Cardiac fibroblast (primary cell): ENCODE measurements around the gene AFF3.

Experiments used
- DNase-seq, 2 donors: peaks; one replicate each; pipeline versions ENCODE4 v3.0.0 to v3.0.0-alpha.2; 2010; ENCODE audit warnings: low read depth in 2 of 2
- H3K4me3 ChIP-seq, 2 donors: replicated peaks in 1 of 2; 1 replicate in 1 of 2; 2 replicates in 1 of 2; pipeline ENCODE4 v1.5.1; 2011; ENCODE audit warnings: low read depth in 2 of 2, low read length in 2 of 2, mild to moderate bottlenecking in 2 of 2, moderate library complexity in 1 of 2
- CTCF ChIP-seq: IDR thresholded peaks from one replicate; pipeline ENCODE4 v1.5.1; 2011; ENCODE audit warnings: low read depth, mild to moderate bottlenecking, low read length, inconsistent platforms

AFF3 gene

GRCh38 chr2:100126201-100126600, 16.2 kb downstream of the AFF3 start:
- TF ChIP-seq CTCF, result no peak
- no peak for DNase-seq
- no peak overlapping the region for H3K4me3 ChIP-seq

GRCh38 chr2:100125626-100126025, 16.8 kb downstream of the AFF3 start:
- no peak for TF ChIP-seq CTCF
- no peak for DNase-seq
- H3K4me3 ChIP-seq, result no peak overlapping the region

- peak in 1 of 2 donors; percentile 35 for DNase-seq
- no peak overlapping the region for H3K4me3 ChIP-seq
- TF ChIP-seq CTCF, result no peak
Observed at GRCh38 chr2:100124761-100125160, 17.6 kb downstream of the AFF3 start.

- no peak overlapping the region for H3K4me3 ChIP-seq
- no peak for DNase-seq
- TF ChIP-seq CTCF, result no peak
Observed at GRCh38 chr2:100121124-100121718, 21.2 kb downstream of the AFF3 start.

- TF ChIP-seq CTCF, result no peak
- no peak overlapping the region for H3K4me3 ChIP-seq
- no peak for DNase-seq
Observed at GRCh38 chr2:100119235-100119634, 23.2 kb downstream of the AFF3 start.

GRCh38 chr2:100113990-100114433, 28.4 kb downstream of the AFF3 start:
- DNase-seq, result no peak

More at GRCh38 chr2:100113990-100114433, 28.4 kb downstream of the AFF3 start:
- no peak for TF ChIP-seq CTCF
- H3K4me3 ChIP-seq, result no peak overlapping the region
